Uterus (tissue), 2 donors: ENCODE measurements around the gene ZNF516.

Experiments used
- POLR2A ChIP-seq, 2 donors: fragments of 450-650 bp; IDR thresholded peaks; one replicate each; pipeline ENCODE4 v1.6.1; 2016; ENCODE audit warnings: antibody characterized with exemption in 2 of 2, mild to moderate bottlenecking in 1 of 2, moderate library complexity in 1 of 2
- TF ChIP-seq, protein P1 (sequence below), 4 experiments: fragments of 200-600 bp in 2 of 4; fragments of 450-650 bp in 2 of 4; sonication (generic) in 2 of 4; IDR thresholded peaks; one replicate each; pipeline ENCODE4 v1.5.1; 2016 to 2019; ENCODE audit warnings: antibody characterized with exemption in 4 of 4, mild to moderate bottlenecking in 2 of 4, moderate library complexity in 1 of 4

DNA sequence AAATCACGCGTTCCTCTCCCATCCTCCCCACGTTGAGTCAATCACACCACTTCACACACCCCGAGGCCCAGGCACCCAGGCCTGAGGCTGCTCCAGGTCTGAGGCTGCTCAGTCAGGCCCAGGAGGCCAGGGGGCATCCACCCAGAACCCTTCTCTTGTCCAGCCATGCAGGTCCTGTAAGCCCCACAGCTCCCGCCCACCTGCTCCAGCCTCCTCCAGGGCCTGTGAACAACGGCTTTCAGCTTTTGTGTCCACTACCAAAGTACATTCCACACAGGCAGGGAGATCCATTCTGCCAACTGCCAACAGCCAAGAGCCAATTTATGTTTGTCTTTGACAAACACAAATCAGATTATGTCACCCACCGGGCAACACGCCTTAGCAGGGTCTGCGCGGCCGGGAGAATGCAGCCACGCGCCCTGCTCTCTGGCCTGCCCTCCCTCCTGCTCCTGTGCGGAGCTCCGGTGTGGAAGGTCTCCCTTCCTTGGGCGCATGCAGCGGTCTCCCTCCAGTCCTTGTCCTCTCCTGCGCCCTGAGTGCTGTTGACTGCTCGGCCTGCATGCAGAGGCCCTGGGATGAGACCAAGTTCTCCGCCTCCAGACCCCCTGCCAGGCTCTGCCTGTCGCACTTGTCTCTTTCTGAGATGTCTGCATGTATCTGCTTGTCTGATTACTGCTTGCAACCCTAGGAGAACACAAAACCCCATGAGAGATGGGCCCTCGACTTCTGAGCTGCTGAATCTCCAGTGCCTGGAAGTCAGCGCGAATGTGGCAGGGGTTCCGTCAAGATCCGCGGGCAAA is 146.6 kb downstream of the ZNF516 start:
- TF ChIP-seq, protein P1, sequence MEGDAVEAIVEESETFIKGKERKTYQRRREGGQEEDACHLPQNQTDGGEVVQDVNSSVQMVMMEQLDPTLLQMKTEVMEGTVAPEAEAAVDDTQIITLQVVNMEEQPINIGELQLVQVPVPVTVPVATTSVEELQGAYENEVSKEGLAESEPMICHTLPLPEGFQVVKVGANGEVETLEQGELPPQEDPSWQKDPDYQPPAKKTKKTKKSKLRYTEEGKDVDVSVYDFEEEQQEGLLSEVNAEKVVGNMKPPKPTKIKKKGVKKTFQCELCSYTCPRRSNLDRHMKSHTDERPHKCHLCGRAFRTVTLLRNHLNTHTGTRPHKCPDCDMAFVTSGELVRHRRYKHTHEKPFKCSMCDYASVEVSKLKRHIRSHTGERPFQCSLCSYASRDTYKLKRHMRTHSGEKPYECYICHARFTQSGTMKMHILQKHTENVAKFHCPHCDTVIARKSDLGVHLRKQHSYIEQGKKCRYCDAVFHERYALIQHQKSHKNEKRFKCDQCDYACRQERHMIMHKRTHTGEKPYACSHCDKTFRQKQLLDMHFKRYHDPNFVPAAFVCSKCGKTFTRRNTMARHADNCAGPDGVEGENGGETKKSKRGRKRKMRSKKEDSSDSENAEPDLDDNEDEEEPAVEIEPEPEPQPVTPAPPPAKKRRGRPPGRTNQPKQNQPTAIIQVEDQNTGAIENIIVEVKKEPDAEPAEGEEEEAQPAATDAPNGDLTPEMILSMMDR (IDR thresholded peaks at IDR 0.05) = no peak
- TF ChIP-seq POLR2A (IDR thresholded peaks at IDR 0.05) = no peak
